T-cell (primary cell): Measurements from ENCODE around the gene ZNF385C. TPM values are rescaled to one million over a fixed set of nuclear protein-coding genes. Genes with fewer than 3 reads are reported as not detected.

ENCODE experiments used
- ATAC-seq, 4 experiments: fragments of 200-7000 bp in 3 of 4; fragments of 150-1000 bp in 1 of 4; cut with Tn5 transposase; replicated peaks in 1 of 4; 1 replicate in 3 of 4; 2 replicates in 1 of 4; pipeline ENCODE4 v1.10.0; 2021; ENCODE audit warnings: moderate library complexity in 3 of 4, mild to moderate bottlenecking in 2 of 4, moderate number of reproducible peaks in 1 of 4
- CTCF ChIA-PET, 2 donors: fragments of 300-600 bp; sonication (Branson Sonifier 250); formaldehyde crosslinking; loops; one replicate each; lab custom pipeline; 2022; ENCODE audit warnings: antibody characterized with exemption in 2 of 2; lab: Charles Lee
- POLR2A ChIA-PET, 2 donors: fragments of 300-600 bp; sonication (Branson Sonifier 250); formaldehyde crosslinking; loops; one replicate each; lab custom pipeline; 2022; ENCODE audit warnings: antibody characterized with exemption in 2 of 2; lab: Charles Lee
- DNase-seq, 35 experiments: peaks; one replicate each; pipeline versions ENCODE4 v3.0.0 to v3.0.0-alpha.2; 2013 to 2023
- H3K27ac ChIP-seq: one replicate; pipeline ENCODE4 v1.5.1; 2013; ENCODE audit warnings: low read length
- H3K27me3 ChIP-seq, 2 experiments: replicated peaks in 1 of 2; 1 replicate in 1 of 2; 2 replicates in 1 of 2; pipeline versions ENCODE4 v1.6.1 to v1.7.0; 2013; ENCODE audit warnings: low read length in 1 of 2, mixed read lengths in 1 of 2; ENCODE audit not compliant: control insufficient read depth in 2 of 2, insufficient read depth in 2 of 2; ENCODE audit errors: extremely low read depth in 1 of 2
- H3K36me3 ChIP-seq, 2 donors: 1 replicate in 1 of 2; 2 replicates in 1 of 2; pipeline versions ENCODE4 v1.6.1 to v1.7.0; 2013; ENCODE audit warnings: low read length in 1 of 2; ENCODE audit not compliant: control insufficient read depth in 2 of 2, insufficient read depth in 1 of 2; ENCODE audit errors: extremely low read depth in 1 of 2
- H3K4me1 ChIP-seq, 2 experiments: 1 replicate in 1 of 2; 2 replicates in 1 of 2; pipeline versions ENCODE4 v1.6.1 to v1.7.0; 2013; ENCODE audit warnings: low read length in 2 of 2, mixed read lengths in 1 of 2; ENCODE audit not compliant: insufficient read depth in 2 of 2, control insufficient read depth in 1 of 2; ENCODE audit errors: extremely low read depth in 1 of 2
- H3K4me3 ChIP-seq, 2 donors: 1 replicate in 1 of 2; 2 replicates in 1 of 2; pipeline versions ENCODE4 v1.5.1 to v1.7.0; 2013; ENCODE audit warnings: mild to moderate bottlenecking in 2 of 2, low read length in 1 of 2, moderate library complexity in 1 of 2; ENCODE audit not compliant: control insufficient read depth in 1 of 2; ENCODE audit errors: extremely low read depth in 1 of 2
- H3K9me3 ChIP-seq: 2 replicates; pipeline ENCODE4 v1.7.0; 2013
- H3K27ac Mint-ChIP-seq, 2 donors: one replicate each; pipeline ENCODE4 v1.8.0; 2020 to 2021; ENCODE audit warnings: mild to moderate bottlenecking in 2 of 2, mixed read lengths in 2 of 2
- H3K27me3 Mint-ChIP-seq, 2 donors: one replicate each; pipeline ENCODE4 v1.8.0; 2021 to 2022; ENCODE audit warnings: mixed read lengths in 2 of 2
- H3K36me3 Mint-ChIP-seq: one replicate; pipeline ENCODE4 v1.8.0; 2021; ENCODE audit warnings: mixed read lengths
- H3K4me1 Mint-ChIP-seq, 3 donors: one replicate each; pipeline ENCODE4 v1.8.0; 2020 to 2022; ENCODE audit warnings: mixed read lengths in 3 of 3, mild to moderate bottlenecking in 1 of 3
- H3K4me3 Mint-ChIP-seq, 3 donors: one replicate each; pipeline ENCODE4 v1.8.0; 2020 to 2022; ENCODE audit warnings: mild to moderate bottlenecking in 3 of 3, mixed read lengths in 3 of 3, moderate library complexity in 3 of 3
- H3K9me3 Mint-ChIP-seq, 3 donors: one replicate each; pipeline ENCODE4 v1.8.0; 2020 to 2022; ENCODE audit warnings: mixed read lengths in 3 of 3
- WGBS: methylation state at CpG from one replicate; pipeline ENCODE4 v1.1.5; 2013; ENCODE audit warnings: missing lambda C conversion rate; ENCODE audit not compliant: insufficient coverage; 5-methylcytosine and 5-hydroxymethylcytosine counted together
- total RNA-seq, 35 experiments: library from RNA in 6 of 35; stranded (reverse) in 6 of 35; fragments of 120-200 nt in 1 of 35; gene quantifications; one replicate each; pipeline versions ENCODE4 v1.2.1 to v1.2.4 and lab custom pipeline; 2013 to 2026

Gene ZNF385C
- total RNA-seq, 5 donors from 2014 or later (not counting 1 experiment from before 2014, with no cell fraction given): 0.16 to 1.0 (median 0.46) TPM

GRCh38 chr17:42117397-42118125, 19.3 kb upstream of the ZNF385C start:
- H3K36me3 ChIP-seq: peaks cover 16 to 20% of the 10 kb centered on the region in 2 donors
- POLR2A ChIA-PET: no interaction called here

GRCh38 chr17:42116705-42117396, 18.6 kb upstream of the ZNF385C start:
- Histone ChIP-seq H3K36me3 (peaks cover 16 to 20% of the 10 kb centered on the region in 2 donors), H3K27ac (no peak overlapping the region), H3K4me1 (peaks cover 12 to 42% of the 10 kb centered on the region in 2 experiments), H3K27me3 (no peaks in the 10 kb centered on the region), H3K4me3 (no peak overlapping the region), H3K9me3 (no peaks in the 10 kb centered on the region)
- ChIA-PET POLR2A (no interaction called here), CTCF (interaction anchor here (0.6 to 2.2 kb wide), 11 partner anchors 13 to 149 kb away, joined by 3 to 9 read pairs (median 3); partner anchors contain the start of gene NKIRAS2 (in 1 of the 2))
- Mint-ChIP-seq H3K27ac (peak overlapping the region in 1 of 2 donors; percentile 2), H3K4me1 (peaks cover 38 to 52% (median 44%) of the 10 kb centered on the region in 3 donors), H3K27me3 (no peaks in the 10 kb centered on the region), H3K9me3 (no peaks in the 10 kb centered on the region), H3K4me3 (no peak overlapping the region), H3K36me3 (peaks cover 25% of the 10 kb centered on the region)
- ATAC-seq (peak; percentile 22 to 31 (median 26)), DNase-seq (peak; percentile 69 to 92 (median 82))
- 42% methylated on average over 18 of the region's 18 CpGs for WGBS

More at GRCh38 chr17:42117397-42118125, 19.3 kb upstream of the ZNF385C start:
- Mint-ChIP-seq H3K27ac (no peak overlapping the region), H3K4me3 (no peak overlapping the region), H3K27me3 (no peaks in the 10 kb centered on the region), H3K36me3 (peaks cover 25% of the 10 kb centered on the region), H3K9me3 (no peaks in the 10 kb centered on the region), H3K4me1 (peaks cover 33 to 46% (median 38%) of the 10 kb centered on the region in 3 donors)
- CTCF ChIA-PET: interaction anchor here (0.6 to 2.2 kb wide), 15 partner anchors 14 to 302 kb away, joined by 3 to 9 read pairs (median 3); partner anchors contain the start of gene NKIRAS2 (in 1 of the 2)
- no peaks in the 10 kb centered on the region for H3K27me3 ChIP-seq
- H3K9me3 ChIP-seq: no peaks in the 10 kb centered on the region
- no peak overlapping the region for H3K27ac ChIP-seq
- no peak overlapping the region for H3K4me3 ChIP-seq
- DNase-seq: no peak
- 93% methylated on average over 30 of the region's 30 CpGs for WGBS
- peaks cover 10 to 39% of the 10 kb centered on the region in 2 experiments for H3K4me1 ChIP-seq
- ATAC-seq: no peak

- DNase-seq (no peak), ATAC-seq (no peak)
- Histone ChIP-seq H3K4me1 (peaks cover 16 to 44% of the 10 kb centered on the region in 2 experiments), H3K27ac (no peak overlapping the region), H3K36me3 (peaks cover 13 to 24% of the 10 kb centered on the region in 2 donors), H3K9me3 (no peaks in the 10 kb centered on the region), H3K27me3 (no peaks in the 10 kb centered on the region), H3K4me3 (no peak overlapping the region)
- Mint-ChIP-seq H3K27ac (peak overlapping the region; percentile 49 to 80), H3K4me1 (peaks cover 43 to 59% (median 53%) of the 10 kb centered on the region in 3 donors), H3K36me3 (peaks cover 37% of the 10 kb centered on the region), H3K9me3 (no peaks in the 10 kb centered on the region), H3K27me3 (no peaks in the 10 kb centered on the region), H3K4me3 (peak overlapping the region in 1 of 3 donors; percentile 29)
- ChIA-PET POLR2A (interaction anchor here (0.5 kb wide), 2 partner anchors 97 to 198 kb away, joined by 3 to 4 read pairs; partner anchors contain the start of gene DNAJC7 (in 1 of the 2)), CTCF (interaction anchor here (1.1 to 1.4 kb wide), 3 partner anchors 46 to 89 kb away, joined by 3 to 7 read pairs (median 6); no protein-coding TSS in a partner anchor)
- no CpG with 5 or more reads among the region's 9 CpGs for WGBS
These were observed 15.8 kb upstream of the ZNF385C start for GRCh38 chr17:42114118-42114517.

GRCh38 chr17:42113293-42114069, 15.2 kb upstream of the ZNF385C start:
- no peak overlapping the region for H3K4me3 ChIP-seq
- Mint-ChIP-seq H3K4me3 (no peak overlapping the region), H3K9me3 (no peaks in the 10 kb centered on the region), H3K4me1 (peaks cover 38 to 60% (median 49%) of the 10 kb centered on the region in 3 donors), H3K36me3 (peaks cover 38% of the 10 kb centered on the region), H3K27me3 (no peaks in the 10 kb centered on the region), H3K27ac (peak overlapping the region; percentile 70 to 98)
- H3K9me3 ChIP-seq: no peaks in the 10 kb centered on the region
- H3K27ac ChIP-seq: peak overlapping the region; percentile 92
- peaks cover 16 to 44% of the 10 kb centered on the region in 2 experiments for H3K4me1 ChIP-seq
- no peak for ATAC-seq
- no peaks in the 10 kb centered on the region for H3K27me3 ChIP-seq
- peaks cover 10 to 31% of the 10 kb centered on the region in 2 donors for H3K36me3 ChIP-seq
- ChIA-PET POLR2A (interaction anchor here (0.5 kb wide), 2 partner anchors 96 to 197 kb away, joined by 3 to 4 read pairs; partner anchors contain the start of gene DNAJC7 (in 1 of the 2)), CTCF (interaction anchor here (0.5 to 1.5 kb wide), 8 partner anchors 46 to 150 kb away, joined by 3 to 11 read pairs (median 4); partner anchors contain the start of gene NKIRAS2 (in 1 of the 2))
- no peak for DNase-seq
- 97% methylated on average over 25 of the region's 28 CpGs for WGBS

GRCh38 chr17:42112552-42113176, 14.4 kb upstream of the ZNF385C start, which contains the start of gene DHX58:
TSS of gene DHX58 (minus strand) at chr17:42112714. CDS start at chr17:42111892, 822 bp downstream.
- Mint-ChIP-seq H3K36me3 (peaks cover 34% of the 10 kb centered on the region), H3K4me3 (peak within 1 kb of the TSS; percentile 84 to 90 (median 88)), H3K9me3 (no peaks in the 10 kb centered on the region), H3K27ac (peak within 1 kb of the TSS; percentile 94 to 98), H3K27me3 (no peaks in the 10 kb centered on the region), H3K4me1 (peaks cover 43 to 66% (median 51%) of the 10 kb centered on the region in 3 donors)
- H3K27me3 ChIP-seq: no peaks in the 10 kb centered on the region
- H3K9me3 ChIP-seq: no peaks in the 10 kb centered on the region
- ATAC-seq (peak; percentile 83 to 88 (median 84)), DNase-seq (peak; percentile 50 to 92 (median 77))
- ChIA-PET POLR2A (interaction anchor here (0.7 kb wide), 2 partner anchors 135 to 146 kb away, joined by 3 read pairs; no protein-coding TSS in a partner anchor), CTCF (interaction anchor here (0.5 to 1.5 kb wide), 8 partner anchors 47 to 140 kb away, joined by 3 to 11 read pairs (median 3); partner anchors contain the start of genes DNAJC7 (in 1 of the 2) and NKIRAS2 (in 1 of the 2))
- WGBS: 0% methylated on average over 8 of the region's 10 CpGs
- peak within 1 kb of the TSS; percentile 92 for H3K27ac ChIP-seq
- H3K4me1 ChIP-seq: peaks cover 16 to 53% of the 10 kb centered on the region in 2 experiments
- H3K4me3 ChIP-seq: peak within 1 kb of the TSS; percentile 56 to 70
- H3K36me3 ChIP-seq: peaks cover 3 to 34% of the 10 kb centered on the region in 2 donors
